HG03442 (cell line): ENCODE results near the gene AMZ1.

Source experiments
- ATAC-seq: cut with Tn5 transposase; IDR thresholded peaks from one replicate; pipeline ENCODE4 v1.9.1; 2021; ENCODE audit warnings: mild to moderate bottlenecking, moderate library complexity; ENCODE audit not compliant: unreplicated experiment

The AMZ1 gene

DNA sequence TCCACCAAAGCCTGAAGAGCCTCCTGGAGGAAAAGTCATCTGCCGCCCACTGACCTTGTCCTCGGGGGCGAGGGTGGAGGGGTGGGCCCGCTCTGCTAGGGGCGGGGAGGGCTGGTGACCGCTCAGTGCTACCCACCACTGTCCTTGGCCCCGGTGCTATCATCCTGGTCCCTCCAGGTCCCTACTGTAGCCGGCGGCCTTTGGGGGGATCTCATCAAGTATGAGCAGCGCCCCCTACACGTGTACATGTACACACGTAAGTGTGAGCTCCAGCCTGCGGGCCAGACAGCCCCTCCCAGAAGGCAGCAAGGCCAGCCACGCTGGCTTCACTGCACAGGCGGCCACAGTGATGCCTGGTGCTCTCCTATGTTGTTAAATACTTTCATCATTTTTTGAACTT, 36.7 kb upstream of the AMZ1 start:
- ATAC-seq, result no peak

DNA sequence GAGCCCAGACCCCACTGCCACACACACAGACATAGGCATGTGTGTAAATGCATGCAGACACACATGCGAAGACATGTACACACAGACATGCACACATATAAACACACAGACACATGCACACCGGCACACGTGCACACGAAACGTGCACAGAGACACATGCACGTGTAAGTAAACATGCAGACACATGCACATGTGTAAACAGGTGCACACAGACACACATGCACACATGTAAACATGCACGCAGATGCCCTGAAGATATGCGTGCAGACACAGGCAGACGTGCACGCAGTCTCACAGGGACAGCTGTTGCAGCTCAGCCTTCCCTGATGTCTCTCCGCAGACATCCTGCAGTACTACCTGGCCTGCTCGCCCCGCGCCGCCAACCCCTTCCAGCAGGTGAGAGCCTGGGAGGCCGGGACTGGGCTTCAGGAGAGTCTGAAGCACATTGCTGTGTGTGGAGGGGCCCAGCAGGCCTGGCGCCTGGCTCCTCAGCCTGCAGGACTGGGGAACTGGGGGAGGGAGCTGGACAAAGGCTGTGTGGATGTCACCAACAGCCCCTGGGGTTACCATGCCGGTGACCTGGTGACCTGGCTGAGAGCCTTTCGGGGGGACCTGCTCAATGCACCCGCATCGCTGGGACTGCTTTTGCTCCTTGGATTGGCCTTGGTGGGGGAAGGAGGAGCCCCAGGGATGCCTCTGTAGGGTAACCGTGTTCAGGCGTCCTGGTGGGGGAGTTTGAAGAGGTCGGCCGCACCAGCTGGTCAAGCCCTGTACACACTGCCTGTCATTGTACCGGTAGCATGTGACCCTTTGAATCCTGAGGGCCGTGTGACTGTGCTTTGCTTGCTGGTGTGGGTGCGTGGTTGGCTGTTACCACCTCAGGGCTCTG, 35.9 kb upstream of the AMZ1 start:
- no peak for ATAC-seq

DNA sequence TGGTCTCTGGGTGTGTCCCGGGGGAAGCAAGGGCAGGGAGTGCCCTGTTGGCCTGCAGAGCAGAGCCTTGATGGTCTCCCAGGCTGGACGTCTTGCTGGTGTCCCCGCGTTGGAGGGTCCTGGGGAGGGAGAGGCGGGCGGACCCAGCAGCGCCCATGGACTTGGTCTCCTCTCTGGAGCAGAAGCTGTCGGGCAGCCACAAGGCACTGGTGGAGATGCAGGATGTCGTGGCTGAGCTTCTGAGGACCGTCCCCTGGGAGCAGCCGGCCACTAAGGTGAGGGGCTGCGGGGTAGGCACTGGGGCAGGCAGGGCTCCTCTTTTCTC, 35.3 kb upstream of the AMZ1 start:
- no peak for ATAC-seq

DNA sequence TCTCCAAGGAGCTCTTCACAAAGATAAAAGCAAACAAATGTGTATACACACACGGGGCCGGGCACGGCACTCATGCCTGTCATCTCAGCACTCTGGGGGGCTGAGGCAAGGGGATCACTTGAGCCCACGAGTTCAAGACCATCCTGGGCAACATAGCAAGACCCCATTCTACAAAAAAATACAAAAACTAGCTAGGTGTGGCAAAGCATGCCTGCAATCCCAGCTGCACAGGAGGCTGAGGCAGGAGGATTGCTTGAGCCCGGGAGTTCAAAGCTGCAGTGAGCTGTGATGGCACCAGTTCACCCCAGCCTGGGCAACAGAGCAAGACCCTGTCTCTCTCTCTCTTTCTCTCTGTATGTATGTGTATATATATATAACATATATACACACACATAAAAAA, 33.9 kb upstream of the AMZ1 start:
- no peak for ATAC-seq

DNA sequence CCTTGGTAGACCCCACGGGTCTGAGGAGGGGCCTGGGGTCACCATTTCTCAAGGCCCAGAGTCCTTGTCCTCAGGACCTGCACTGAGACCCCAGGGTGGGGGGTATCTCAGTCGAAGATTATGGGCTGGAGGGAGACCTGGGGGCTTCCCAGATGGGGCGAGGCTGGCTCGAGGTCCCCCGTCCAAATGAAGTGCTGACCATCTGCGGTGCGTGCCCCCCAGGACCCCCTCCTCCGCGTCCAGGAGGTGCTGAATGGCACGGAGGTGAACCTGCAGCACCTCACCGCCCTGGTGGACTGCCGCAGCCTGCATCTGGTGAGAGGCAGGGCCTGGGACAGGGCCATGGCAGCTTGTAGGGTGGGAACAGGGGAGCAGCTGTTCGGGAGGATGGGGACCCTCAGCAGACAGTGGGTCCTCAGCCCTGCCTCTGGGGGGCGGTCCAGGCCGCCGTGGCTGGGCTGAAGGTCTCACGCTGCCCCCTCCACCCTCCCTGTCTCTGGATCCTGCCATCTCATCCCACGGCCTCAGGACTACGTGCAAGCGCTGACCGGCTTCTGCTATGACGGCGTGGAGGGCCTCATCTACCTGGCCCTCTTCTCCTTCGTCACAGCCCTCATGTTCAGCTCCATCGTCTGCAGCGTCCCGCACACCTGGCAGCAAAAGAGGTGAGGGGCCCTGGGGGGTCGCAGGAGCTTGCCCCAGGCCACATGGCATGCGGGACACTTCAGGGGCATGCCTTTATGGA, 32.0 kb upstream of the AMZ1 start:
- ATAC-seq, result no peak

DNA sequence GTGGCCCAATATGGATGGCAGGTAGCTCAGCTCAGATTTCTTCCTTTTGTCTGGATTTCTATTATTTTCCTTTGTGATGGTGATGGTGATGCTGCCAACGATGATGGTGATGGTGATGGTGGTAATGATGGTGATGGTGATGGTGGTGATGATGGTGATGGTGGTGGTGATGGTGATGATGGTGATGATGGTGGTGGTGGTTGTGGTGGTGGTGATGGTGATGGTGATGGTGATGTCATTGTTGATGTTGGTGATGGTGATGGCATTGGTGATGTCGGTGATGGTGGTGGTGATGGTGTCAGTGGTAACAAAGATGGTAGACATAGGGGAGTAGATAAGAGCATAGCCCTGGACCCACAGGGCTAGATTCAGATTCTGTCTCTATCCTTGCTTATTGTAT, 30.8 kb upstream of the AMZ1 start:
- ATAC-seq, result no peak

DNA sequence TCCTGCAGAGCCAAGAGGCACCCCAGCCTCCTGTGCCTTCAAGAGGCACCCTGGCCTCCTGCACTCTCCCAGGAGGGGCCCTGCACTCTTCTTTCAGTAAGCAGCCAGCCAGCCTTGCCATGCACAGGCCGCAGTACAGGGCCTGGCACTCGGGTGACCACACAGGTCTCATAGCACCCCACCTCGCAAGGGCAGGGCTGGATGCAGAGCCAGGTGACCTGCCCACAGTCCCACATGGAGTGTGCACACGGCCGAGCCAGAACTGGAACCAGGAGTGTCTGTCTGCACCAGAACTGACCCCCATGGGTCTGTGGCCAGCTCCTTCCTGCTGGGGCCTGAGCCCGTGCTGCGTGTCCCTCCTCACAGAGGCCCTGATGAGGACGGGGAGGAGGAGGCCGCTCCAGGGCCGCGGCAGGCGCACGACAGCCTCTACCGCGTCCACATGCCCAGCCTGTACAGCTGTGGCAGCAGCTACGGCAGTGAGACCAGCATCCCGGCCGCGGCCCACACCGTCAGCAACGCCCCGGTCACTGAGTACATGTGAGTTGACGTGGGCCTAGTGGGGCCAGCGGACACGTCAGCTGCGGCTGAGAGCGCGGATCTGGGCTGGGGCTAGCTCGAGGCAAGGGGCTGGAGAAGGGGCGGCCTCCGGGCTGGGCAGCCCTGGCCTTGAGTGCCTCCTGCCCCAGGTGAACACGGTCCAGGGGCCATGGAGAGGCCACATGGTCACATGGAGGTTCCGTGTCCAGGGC, 29.9 kb upstream of the AMZ1 start:
- ATAC-seq, result no peak

DNA sequence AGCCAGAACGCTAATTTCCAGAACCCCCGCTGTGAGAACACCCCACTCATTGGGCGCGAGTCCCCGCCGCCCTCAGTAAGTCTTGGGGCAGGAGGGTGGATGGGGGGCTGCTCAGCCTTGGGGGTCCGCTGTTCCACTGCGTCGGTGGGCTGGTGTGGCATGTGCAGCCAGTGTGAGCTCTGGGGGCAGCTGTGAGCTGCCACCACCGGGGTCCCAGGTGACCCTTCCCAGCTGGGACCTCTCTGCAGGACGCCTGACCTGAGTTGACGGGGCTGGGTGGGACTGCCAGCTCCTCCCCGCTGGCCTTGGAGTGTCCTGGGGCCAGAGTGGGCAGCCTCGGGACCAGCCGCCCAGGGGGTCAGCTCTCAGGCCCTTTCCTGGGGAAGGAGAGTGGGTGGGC, 29.1 kb upstream of the AMZ1 start:
- no peak for ATAC-seq

DNA sequence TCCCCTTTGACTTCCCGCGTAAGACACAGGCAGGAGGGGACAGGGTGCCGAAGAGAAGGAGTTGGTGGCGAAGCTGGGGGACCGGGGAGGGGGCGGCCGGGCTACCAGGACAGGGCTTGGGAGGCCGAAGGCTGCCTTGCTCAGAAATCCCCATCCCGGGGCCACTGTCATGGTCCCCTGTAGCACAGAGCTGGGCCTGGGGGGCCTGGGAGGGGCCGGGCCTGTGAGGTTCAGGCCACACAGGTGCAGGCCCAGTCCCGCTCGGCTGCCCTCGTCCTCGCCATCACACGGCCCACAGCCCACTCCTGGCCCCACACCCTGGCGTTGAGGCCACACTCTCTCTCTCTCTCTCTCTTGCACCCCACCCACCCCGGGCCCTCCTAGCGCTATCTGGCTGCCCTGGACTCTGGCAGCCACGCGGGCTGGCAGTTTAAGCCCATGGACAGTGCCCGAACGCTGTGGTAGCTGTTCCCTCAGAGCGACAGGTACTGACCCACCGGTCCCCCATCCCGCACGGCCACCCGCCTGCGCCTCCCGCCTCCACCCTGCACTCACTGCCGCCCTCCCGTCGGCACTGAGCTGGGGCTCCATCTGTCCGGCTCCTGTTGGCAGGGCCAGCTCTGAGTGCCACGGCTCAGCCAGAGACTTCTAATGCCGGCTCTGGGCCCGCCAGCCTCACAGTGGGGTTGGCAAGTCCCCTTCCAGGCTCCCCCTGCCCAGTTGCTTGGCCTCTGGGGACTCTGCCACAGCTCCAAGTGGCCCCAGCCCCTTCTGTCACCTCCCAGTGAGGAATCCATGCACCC, 28.2 kb upstream of the AMZ1 start:
- no peak for ATAC-seq

DNA sequence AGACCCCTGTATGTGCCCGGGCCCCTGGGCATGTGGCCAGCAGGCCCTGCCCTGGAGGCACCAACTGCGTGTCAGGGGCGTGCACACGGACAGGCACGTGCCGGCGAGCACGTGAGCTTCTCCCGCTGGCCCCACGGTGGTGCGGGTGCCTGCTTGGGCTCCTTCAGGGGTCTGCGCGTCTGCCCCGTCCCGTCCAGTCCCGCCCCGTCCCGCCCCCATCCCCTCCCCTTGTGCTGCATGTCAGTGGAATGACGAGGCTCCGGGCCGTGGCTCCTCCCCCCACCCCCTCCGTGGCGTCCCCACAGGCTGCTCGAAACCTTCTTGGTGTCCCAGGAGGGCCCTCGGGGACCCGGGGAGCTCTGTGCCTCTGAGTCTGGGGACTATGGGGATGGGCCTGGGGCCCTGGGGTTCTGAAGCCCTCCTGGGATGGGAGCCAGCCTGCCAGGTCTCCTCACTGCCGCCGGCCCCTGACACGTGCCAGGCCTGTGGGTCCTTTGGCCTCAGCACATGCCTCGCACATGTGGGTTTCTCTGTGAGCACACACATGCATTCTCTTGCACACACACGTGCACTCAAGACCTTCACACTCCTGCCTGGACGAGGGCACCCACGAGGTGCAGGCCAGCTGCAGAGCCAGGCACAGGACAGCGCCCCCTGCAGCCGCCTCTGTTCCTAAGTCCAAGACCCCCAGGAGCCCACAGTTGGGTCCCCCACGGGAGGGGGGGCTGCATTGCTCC, 27.5 kb upstream of the AMZ1 start:
- no peak for ATAC-seq

DNA sequence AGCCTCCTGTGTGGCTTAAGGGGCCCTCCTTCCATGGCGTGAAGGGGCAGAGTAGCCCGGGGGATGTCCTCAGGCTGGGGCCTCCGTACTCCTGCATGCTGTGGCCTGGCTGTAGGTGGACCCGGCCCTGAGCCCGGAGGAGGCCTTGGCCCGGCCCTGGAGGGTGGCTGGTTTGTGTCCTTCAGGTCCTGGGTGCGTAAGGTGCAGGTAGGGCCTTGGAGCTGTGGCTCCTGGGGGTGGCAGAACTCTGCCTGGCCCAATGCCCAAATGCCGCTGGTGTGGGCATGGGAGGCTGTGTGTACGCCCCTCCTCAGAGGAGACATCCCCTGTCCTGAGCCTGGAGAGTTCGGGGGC, 26.9 kb upstream of the AMZ1 start:
- ATAC-seq, result no peak

DNA sequence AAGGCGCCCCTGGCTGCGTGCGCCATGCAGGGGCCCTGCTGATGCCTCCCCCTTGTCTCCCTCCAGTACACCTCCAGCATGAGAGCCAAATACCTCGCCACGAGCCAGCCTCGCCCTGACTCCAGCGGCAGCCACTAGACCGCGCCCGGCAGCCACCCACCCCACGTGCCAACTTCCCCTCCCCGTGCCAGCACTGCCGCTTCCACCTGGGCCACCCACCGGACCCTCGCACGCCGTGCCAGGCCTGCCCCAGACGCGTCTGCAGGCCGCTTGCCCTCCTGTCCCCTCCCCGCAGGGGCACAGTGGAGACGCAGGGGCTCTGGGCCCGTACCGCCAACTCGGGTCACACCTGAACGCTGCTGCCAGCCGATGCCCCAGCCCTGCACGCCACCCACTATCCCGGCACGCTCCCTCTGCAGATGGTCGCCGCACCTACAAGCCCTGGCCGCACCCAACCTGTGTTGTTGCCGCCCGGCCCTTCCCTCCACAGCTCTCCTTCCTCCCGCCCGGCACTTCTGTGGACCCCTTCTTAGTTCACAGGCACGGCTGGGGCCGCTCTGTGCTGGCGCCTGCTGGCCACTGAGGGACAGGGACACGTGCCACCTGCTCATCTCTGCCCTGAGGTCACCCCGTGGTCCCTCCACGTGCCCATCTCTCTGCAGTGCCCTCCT, 26.3 kb upstream of the AMZ1 start:
- no peak for ATAC-seq

DNA sequence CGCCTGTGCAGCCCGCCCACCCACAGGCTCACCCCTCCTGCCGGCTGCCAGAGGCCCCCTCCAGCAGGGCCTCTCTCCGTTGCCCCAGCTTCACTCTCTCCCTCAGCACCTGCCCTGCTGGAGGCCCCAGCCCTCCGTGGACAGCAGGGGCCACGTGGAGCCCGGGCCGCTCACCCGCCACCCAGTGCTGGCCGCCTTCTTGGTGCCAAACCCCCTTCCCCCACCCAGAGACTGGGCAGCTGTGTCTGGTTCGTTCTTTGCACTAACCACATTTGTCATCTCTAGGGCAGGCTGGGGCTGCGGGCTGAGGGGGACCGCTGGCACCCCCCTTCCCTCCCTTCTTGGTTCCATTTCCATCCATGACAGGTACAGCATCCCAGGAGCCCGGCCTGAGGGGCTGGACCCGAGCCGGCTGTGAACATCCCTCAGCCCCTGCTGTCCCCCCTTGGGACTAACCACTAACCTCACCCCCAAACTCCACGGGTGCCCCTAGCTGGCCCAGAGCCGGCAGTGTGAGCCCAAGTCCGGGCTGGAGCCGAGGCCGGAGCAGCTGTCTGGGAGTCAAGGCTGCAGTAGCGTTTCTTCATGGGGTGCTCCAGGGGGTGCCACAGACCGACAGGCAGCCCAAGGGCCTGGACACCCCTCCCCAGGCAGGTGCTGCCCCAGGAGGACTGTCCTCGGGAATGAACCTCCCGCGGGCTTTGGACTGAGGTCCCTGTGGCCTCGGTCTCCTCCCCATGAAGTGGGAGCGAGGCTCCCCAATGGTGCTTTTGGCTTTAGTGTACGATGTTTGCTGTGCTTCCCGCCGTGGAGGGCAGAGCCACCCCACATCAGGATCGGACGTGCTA, 25.5 kb upstream of the AMZ1 start:
- no peak for ATAC-seq

DNA sequence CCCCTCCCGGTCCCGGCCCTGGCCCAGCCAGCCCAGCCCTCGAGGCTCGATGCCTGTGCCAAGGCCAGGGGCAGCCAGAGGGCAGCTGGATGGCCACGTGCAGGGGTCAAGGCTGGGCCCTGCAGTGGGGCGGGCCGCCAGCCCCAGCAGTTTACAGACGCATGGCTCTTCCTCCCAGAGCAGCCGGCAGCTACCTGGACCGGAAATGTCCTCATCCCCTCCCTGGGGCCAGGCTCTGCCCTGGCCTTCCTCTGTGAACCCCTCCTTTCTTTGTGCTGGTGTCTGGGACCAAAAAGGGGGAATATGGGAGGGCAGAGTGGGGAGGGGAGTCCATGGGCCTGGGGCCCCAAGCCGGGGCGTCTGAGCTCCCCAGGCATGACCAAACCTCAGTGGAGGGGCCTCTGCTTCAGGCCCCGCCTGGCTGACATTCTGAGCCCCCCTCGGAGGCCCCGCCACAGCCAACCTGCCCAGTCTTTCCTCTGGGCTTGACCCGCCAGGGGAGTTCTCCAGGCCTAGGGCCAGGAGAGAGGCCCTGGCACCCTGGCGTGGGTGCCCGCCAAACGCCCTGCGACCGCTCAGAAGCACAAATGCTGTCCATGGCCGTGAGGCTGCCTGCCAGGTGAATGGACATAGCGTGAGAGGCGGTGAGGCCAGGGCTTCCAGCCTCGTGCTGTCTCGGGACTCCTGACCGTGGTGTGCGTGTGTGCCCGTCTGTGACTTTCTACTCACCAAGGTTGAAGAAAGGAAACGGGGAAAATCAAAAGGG, 24.7 kb upstream of the AMZ1 start:
- no peak for ATAC-seq

DNA sequence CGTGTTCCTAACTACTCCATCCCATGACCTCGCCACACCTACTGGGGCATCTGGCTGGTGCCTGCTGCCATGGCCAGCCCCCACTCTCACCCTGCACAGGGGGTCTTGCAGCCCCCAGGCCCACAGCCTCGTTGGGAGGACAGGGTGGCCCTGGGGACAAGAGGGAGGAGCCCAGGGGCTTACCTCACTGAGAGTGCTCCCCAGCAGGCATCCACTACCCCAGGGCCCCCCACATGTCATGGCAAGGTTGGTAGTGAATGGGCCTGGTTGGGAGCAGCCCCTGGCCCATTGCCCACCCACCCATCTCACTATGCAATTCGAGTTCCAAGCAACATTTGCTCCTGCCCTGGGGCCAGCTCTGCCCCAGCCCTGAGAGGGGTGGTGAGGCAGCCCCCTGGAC, 24.0 kb upstream of the AMZ1 start:
- ATAC-seq, result no peak

DNA sequence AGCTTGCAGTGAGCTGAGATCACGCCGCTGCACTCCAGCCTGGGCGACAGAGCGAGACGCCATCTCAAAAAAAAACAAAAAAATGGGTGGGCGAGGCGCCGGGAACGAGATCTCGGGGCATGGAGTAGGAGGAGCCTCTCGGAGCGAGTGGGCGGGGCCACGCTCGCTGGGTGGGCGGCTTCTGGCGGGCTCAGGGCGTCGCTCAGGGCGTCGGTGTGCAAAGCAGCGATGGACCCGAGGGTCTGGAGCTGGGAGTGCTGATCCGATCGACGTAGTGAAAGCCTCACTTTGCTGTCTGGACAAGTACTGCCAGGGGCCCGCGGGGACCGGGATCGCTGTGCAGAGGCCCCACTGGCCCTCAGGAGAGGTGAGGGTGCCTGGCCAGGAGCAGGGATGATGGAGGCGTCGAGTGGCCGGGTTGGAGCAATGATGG, 22.6 kb upstream of the AMZ1 start:
- no peak for ATAC-seq

DNA sequence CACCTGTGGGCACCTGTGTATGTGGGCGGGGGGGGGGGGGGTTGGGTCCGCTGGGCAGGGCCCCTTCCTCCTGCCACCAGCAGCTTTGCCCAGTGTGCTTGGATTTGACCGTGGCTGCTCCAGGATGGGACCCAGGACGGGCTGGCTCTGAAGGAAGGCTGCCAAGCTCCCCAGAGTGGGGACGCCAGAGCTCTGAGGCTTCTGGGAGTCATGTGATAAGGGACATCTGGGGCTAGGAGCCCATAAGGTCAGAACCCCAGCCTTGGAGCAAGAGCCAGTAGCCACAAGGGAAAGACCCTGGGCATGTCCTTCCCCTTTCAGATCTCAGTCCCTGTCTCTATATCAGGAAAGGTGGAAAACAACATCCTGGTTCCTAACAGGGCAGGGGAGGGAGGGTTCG, 21.8 kb upstream of the AMZ1 start:
- no peak for ATAC-seq

DNA sequence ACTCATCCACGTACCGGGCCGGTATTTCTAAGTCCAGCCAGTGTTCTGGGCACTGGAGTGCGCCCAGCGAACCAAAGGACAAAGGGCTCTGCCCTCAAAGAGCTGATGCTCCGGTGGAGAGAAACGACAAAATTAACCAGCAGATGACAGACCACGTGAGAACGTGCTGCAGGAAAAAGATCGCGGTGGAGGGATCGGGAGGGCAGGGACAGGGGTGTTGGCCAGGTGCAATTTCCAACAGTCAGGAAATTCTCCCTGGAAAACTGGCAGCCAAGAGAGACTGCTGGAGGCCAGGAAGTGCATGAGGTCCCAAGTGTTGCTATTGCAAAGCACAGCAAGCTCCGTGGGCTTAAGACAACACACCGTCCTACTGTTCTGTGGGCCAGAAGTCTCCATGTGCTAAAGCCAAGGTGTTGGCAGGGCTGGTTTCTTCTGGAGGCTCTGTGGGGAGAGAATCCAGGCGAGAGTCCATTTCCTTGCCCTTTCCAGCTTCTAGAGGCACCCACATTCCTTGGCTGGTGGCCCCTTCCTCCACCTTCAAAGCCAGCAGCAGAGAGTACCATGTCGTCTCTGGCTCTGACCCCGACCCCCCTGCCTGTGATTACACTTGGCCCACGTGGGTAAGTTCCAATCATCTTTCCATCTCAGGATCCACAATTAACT, 21.3 kb upstream of the AMZ1 start:
- ATAC-seq, result no peak
